A673 (cell line): ENCODE data around the gene KRT27. TPM values are rescaled to one million over a fixed set of nuclear protein-coding genes. Genes with fewer than 3 reads are reported as not detected.

Source experiments
- BruUV-seq: library from RNA; stranded (reverse); fragments of 400-500 nt; replicated peaks from 2 replicates; lab custom pipeline; 2021; lab: Mats Ljungman, UMichigan
- CTCF ChIA-PET: fragments of 300-600 bp; sonication (Branson Sonifier 250); formaldehyde crosslinking; loops from one replicate; lab custom pipeline; 2022; ENCODE audit warnings: antibody characterized with exemption; lab: Charles Lee
- POLR2A ChIA-PET: fragments of 300-600 bp; sonication (Branson Sonifier 250); formaldehyde crosslinking; loops from one replicate; lab custom pipeline; 2022; ENCODE audit warnings: antibody characterized with exemption; ENCODE audit not compliant: low non-redundant PET; lab: Charles Lee
- DNase-seq: peaks from one replicate; pipeline ENCODE4 v3.0.0-alpha.2; 2015; ENCODE audit warnings: low spot score
- H3K27ac ChIP-seq: fragments of 200-600 bp; sonication (generic); 2 replicates; pipeline ENCODE4 v1.5.1; 2016; ENCODE audit warnings: mixed run types, low read depth, mild to moderate bottlenecking, mixed read lengths, antibody characterized with exemption, low read length; ENCODE audit not compliant: poor library complexity, severe bottlenecking
- H3K27me3 ChIP-seq: fragments of 200-600 bp; sonication (generic); replicated peaks from 2 replicates; pipeline ENCODE4 v1.6.1; 2017; ENCODE audit warnings: mixed run types, low read depth, mild to moderate bottlenecking, mixed read lengths, antibody characterized with exemption, low read length; ENCODE audit not compliant: insufficient read depth, poor library complexity
- H3K36me3 ChIP-seq: fragments of 200-600 bp; sonication (generic); 2 replicates; pipeline ENCODE4 v1.6.1; 2016; ENCODE audit warnings: mixed run types, mild to moderate bottlenecking, mixed read lengths, antibody characterized with exemption, low read length; ENCODE audit not compliant: insufficient read depth, poor library complexity, severe bottlenecking
- H3K4me1 ChIP-seq: fragments of 200-600 bp; sonication (generic); 2 replicates; pipeline ENCODE4 v1.6.1; 2017; ENCODE audit warnings: mixed run types, mild to moderate bottlenecking, mixed read lengths, antibody characterized with exemption, low read length; ENCODE audit not compliant: insufficient read depth, poor library complexity, severe bottlenecking
- H3K4me3 ChIP-seq: fragments of 200-600 bp; sonication (generic); 2 replicates; pipeline ENCODE4 v1.5.1; 2016; ENCODE audit warnings: low read depth, mixed run types, mild to moderate bottlenecking, mixed read lengths, low read length; ENCODE audit not compliant: poor library complexity, severe bottlenecking
- H3K9me3 ChIP-seq: fragments of 200-600 bp; sonication (generic); 2 replicates; pipeline ENCODE4 v1.6.1; 2016; ENCODE audit warnings: mixed run types, low read depth, mild to moderate bottlenecking, mixed read lengths, antibody characterized with exemption, low read length; ENCODE audit not compliant: poor library complexity, severe bottlenecking
- EZH2 ChIP-seq: fragments of 200-600 bp; sonication (generic); IDR thresholded peaks from 2 replicates; pipeline ENCODE4 v1.6.1; 2017; ENCODE audit warnings: borderline replicate concordance, low read depth, mild to moderate bottlenecking, mixed read lengths, antibody characterized with exemption, low read length; ENCODE audit not compliant: poor library complexity, severe bottlenecking
- intact Hi-C: fragments of 100-400 bp; cut with micrococcal nuclease; formaldehyde crosslinking; loops from one replicate; pipeline ENCODE4 v1.10.0; 2022; ENCODE audit not compliant: unreplicated experiment
- total RNA-seq: library from RNA; stranded (reverse); gene quantifications from 2 replicates; pipeline ENCODE4 v1.2.3, GENCODE V29; 2021
- TF ChIP-seq, protein P1 (sequence below): fragments of 300-800, 200-600 bp; sonication (generic); conservative IDR thresholded peaks from 2 replicates; pipeline ENCODE4 v1.5.1; 2017; ENCODE audit warnings: low read depth, mild to moderate bottlenecking, antibody characterized with exemption, low read length, moderate library complexity, mixed read lengths

The KRT27 gene
- total RNA-seq, 1 experiment from 2014 or later = not detected

DNA sequence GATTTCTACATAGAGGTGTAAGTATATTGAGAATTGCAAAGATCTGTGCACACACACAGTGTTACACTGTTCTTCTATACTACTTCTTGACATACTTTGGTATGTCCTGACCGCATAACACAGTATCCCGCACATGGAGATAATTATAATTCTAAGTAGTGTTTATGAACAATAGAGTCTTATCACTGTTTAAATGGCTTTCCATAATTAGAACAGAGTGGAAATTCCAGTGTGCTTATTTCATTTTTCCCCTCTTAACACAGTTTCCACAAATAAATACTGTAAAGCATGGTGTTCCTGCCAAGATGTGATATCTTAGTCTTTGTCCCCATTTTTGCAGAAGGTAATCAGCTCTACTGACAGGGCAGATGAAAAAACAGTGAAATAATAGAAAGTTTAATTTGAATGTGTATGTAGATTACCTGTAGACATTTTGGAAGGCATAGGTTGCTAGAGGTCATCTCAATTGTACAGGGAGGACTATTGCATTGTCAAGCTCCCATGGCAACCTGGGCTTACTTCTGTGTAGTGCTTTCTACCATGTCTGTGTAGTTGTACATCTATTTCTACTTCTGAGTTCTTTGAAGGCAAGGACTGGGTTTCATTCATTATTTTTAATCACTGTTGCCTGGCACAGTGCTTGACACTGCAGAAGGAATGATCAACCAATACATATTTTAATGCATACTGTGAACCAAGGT lies 27.5 kb upstream of the KRT27 start:
- intact Hi-C loops = no loop called here
- no peaks in the 10 kb centered on the region for H3K4me1 ChIP-seq
- no peaks in the 10 kb centered on the region for H3K36me3 ChIP-seq
- ChIA-PET POLR2A (no interaction called here), CTCF (no interaction called here)
- no peaks in the 10 kb centered on the region for H3K9me3 ChIP-seq
- no TSS peak for BruUV-seq
- no peak overlapping the region for H3K4me3 ChIP-seq
- TF ChIP-seq, protein P1, sequence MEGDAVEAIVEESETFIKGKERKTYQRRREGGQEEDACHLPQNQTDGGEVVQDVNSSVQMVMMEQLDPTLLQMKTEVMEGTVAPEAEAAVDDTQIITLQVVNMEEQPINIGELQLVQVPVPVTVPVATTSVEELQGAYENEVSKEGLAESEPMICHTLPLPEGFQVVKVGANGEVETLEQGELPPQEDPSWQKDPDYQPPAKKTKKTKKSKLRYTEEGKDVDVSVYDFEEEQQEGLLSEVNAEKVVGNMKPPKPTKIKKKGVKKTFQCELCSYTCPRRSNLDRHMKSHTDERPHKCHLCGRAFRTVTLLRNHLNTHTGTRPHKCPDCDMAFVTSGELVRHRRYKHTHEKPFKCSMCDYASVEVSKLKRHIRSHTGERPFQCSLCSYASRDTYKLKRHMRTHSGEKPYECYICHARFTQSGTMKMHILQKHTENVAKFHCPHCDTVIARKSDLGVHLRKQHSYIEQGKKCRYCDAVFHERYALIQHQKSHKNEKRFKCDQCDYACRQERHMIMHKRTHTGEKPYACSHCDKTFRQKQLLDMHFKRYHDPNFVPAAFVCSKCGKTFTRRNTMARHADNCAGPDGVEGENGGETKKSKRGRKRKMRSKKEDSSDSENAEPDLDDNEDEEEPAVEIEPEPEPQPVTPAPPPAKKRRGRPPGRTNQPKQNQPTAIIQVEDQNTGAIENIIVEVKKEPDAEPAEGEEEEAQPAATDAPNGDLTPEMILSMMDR = no peak
- no peak for TF ChIP-seq EZH2
- no peak for DNase-seq
- H3K27me3 ChIP-seq = no peaks in the 10 kb centered on the region
- H3K27ac ChIP-seq = no peak overlapping the region

DNA sequence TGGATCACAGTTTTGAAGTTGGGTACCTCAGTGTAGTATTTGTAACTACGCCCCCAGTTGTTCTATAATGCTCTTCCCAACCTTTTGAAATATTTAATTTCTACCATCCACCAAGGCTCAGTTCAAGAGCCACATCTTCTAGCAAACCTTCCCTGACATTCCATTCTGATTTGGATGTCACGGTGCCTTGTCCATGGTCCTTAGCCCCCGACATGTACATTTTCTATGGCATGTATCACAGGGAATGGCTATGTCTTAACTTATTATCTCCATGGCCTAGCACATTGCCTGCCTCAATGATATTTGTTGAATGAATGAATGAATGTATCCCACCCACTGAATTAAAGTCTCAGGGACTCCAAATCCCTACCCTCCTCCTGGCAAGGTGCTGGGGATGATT lies 23.8 kb upstream of the KRT27 start:
- Histone ChIP-seq H3K9me3 (no peaks in the 10 kb centered on the region), H3K27me3 (no peaks in the 10 kb centered on the region), H3K27ac (no peak overlapping the region), H3K4me3 (no peak overlapping the region), H3K4me1 (no peaks in the 10 kb centered on the region), H3K36me3 (no peaks in the 10 kb centered on the region)
- BruUV-seq = no TSS peak
- ChIA-PET CTCF (no interaction called here), POLR2A (no interaction called here)
- intact Hi-C loops = no loop called here
- no peak for DNase-seq
- no peak for TF ChIP-seq EZH2
- TF ChIP-seq, protein P1 = no peak

DNA sequence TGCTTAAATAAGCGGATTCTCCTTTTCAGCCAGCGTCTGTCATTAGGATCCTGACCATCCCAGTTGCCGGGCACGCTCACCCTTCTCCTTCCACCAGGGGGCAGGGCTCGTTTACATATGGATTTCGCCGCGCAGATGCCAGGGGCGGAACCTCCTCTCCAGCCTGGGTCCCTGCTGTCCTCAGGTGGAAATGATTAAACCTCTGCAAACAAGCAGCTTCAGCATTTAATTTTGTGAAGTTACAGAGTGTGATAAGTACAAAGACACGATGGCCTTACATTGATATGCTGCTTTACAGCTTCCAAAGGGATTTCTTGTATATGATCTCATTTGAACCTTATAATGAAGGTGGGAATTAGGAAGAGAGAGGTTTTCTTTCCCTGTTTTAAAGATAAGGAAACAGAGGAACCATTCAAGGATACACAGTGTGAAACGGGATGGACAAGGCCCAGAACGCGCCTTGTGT lies 21.3 kb upstream of the KRT27 start:
- TF ChIP-seq, protein P1 = peak; percentile 77
- no peak for TF ChIP-seq EZH2
- Histone ChIP-seq H3K4me1 (no peaks in the 10 kb centered on the region), H3K9me3 (no peaks in the 10 kb centered on the region), H3K27ac (no peak overlapping the region), H3K36me3 (no peaks in the 10 kb centered on the region), H3K4me3 (no peak overlapping the region), H3K27me3 (no peaks in the 10 kb centered on the region)
- CTCF ChIA-PET = interaction anchor here (0.6 to 1.7 kb wide), 2 partner anchors 859 to 862 kb away, joined by 3 to 4 read pairs; no protein-coding TSS in a partner anchor
- intact Hi-C loops = loop anchor here (2.0 to 5.0 kb wide), 4 partner anchors 104 to 863 kb away; partner anchors contain the start of gene KRTAP4-5
- POLR2A ChIA-PET = no interaction called here
- peak; percentile 80 for DNase-seq
- no TSS peak for BruUV-seq
